RWPE2 (cell line): ENCODE results near the gene ARMC8.

Experiments used
- ATAC-seq: fragments of 200-7000 bp; cut with Tn5 transposase; 3 replicates; pipeline ENCODE4 v1.9.1; 2021; ENCODE audit warnings: low read depth
- DNase-seq: peaks from one replicate; pipeline ENCODE4 v3.0.0-alpha.2; 2020; ENCODE audit warnings: low spot score
- H3K27ac ChIP-seq: fragments of 450-650 bp; 2 replicates; pipeline ENCODE4 v1.5.1; 2017; ENCODE audit warnings: mild to moderate bottlenecking; ENCODE audit not compliant: poor library complexity, severe bottlenecking
- H3K27me3 ChIP-seq: fragments of 250-450 bp; sonication (Bioruptor Pico); 2 replicates; pipeline ENCODE4 v1.5.1; 2021; ENCODE audit warnings: mild to moderate bottlenecking, moderate library complexity; ENCODE audit not compliant: insufficient read depth, poor library complexity, severe bottlenecking
- H3K36me3 ChIP-seq: fragments of 250-450 bp; sonication (Bioruptor Pico); 2 replicates; pipeline ENCODE4 v1.5.1; 2020; ENCODE audit warnings: low read depth, mild to moderate bottlenecking, moderate library complexity
- H3K4me1 ChIP-seq: fragments of 250-450 bp; sonication (Bioruptor Pico); 2 replicates; pipeline ENCODE4 v1.5.1; 2021; ENCODE audit warnings: mild to moderate bottlenecking, moderate library complexity; ENCODE audit not compliant: insufficient read depth, poor library complexity, severe bottlenecking
- H3K4me3 ChIP-seq: fragments of 250-450 bp; sonication (Bioruptor Pico); 2 replicates; pipeline ENCODE4 v1.5.1; 2021; ENCODE audit warnings: mild to moderate bottlenecking, moderate library complexity; ENCODE audit not compliant: severe bottlenecking
- H3K9me3 ChIP-seq: fragments of 250-450 bp; sonication (Bioruptor Pico); 2 replicates; pipeline ENCODE4 v1.5.1; 2021; ENCODE audit warnings: mild to moderate bottlenecking, moderate library complexity; ENCODE audit not compliant: severe bottlenecking
- TF ChIP-seq, protein P1 (sequence below): fragments of 450-650 bp; IDR thresholded peaks from one replicate; pipeline ENCODE4 v1.5.1; 2017; ENCODE audit warnings: mild to moderate bottlenecking, moderate library complexity; ENCODE audit not compliant: poor library complexity, severe bottlenecking

The ARMC8 gene

DNA sequence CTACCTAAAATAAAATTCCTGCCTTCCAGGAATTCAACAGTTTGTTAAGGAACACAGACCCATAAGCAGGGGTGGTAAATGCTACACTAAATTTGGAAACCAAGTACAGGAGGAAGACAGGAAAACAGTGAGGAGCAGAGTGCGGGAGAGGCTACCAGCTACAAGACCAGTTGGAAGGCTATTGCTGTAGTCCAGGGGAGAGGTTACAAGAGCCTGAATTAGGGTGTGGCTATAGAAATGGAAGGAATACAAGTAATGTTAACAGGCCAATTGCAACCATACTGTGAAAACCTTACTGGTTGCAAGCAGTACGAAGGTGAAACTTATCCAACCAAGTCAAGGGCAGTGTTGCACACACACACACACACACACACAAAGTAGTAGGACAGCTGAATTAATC lies 880 bp upstream of the ARMC8 start:
- H3K27me3 ChIP-seq, result no peaks in the 10 kb centered on the region
- no peak overlapping the region for H3K27ac ChIP-seq
- H3K4me1 ChIP-seq, result peaks cover 12% of the 10 kb centered on the region
- H3K4me3 ChIP-seq, result peak overlapping the region; percentile 71
- DNase-seq (no peak), ATAC-seq (no peak)
- no peaks in the 10 kb centered on the region for H3K9me3 ChIP-seq
- TF ChIP-seq, protein P1, sequence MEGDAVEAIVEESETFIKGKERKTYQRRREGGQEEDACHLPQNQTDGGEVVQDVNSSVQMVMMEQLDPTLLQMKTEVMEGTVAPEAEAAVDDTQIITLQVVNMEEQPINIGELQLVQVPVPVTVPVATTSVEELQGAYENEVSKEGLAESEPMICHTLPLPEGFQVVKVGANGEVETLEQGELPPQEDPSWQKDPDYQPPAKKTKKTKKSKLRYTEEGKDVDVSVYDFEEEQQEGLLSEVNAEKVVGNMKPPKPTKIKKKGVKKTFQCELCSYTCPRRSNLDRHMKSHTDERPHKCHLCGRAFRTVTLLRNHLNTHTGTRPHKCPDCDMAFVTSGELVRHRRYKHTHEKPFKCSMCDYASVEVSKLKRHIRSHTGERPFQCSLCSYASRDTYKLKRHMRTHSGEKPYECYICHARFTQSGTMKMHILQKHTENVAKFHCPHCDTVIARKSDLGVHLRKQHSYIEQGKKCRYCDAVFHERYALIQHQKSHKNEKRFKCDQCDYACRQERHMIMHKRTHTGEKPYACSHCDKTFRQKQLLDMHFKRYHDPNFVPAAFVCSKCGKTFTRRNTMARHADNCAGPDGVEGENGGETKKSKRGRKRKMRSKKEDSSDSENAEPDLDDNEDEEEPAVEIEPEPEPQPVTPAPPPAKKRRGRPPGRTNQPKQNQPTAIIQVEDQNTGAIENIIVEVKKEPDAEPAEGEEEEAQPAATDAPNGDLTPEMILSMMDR, result no peak
- H3K36me3 ChIP-seq, result peaks cover 16% of the 10 kb centered on the region

DNA sequence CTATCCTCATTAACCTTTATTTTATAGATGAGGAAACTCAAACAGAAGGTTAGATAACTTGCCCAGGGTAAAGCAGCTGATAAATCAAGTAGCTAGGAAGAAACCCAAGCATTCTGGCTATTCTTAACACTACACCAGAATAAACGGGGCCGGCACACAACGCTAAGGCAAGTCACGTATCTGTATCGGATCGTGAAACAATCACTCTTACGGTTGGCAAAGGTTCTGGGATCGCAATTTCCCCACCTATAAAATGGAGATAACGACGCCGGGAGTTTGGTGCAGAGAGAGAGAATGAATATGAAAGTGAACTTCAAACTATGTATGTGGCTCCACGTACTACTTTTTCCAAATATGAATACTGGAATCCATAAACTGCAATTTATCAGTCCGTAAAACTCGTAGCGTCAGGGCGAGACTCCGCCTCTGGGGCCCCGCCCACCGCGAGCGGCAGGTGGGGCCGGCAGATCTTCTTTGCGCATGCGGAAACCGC lies 252 bp upstream of the ARMC8 start:
- ATAC-seq, result peak; percentile 79
- Histone ChIP-seq H3K27me3 (no peaks in the 10 kb centered on the region), H3K9me3 (no peaks in the 10 kb centered on the region), H3K4me3 (peak overlapping the region; percentile 71), H3K4me1 (peaks cover 12% of the 10 kb centered on the region), H3K36me3 (peaks cover 20% of the 10 kb centered on the region), H3K27ac (peak overlapping the region; percentile 90)
- TF ChIP-seq, protein P1, result no peak
- peak; percentile 84 for DNase-seq

DNA sequence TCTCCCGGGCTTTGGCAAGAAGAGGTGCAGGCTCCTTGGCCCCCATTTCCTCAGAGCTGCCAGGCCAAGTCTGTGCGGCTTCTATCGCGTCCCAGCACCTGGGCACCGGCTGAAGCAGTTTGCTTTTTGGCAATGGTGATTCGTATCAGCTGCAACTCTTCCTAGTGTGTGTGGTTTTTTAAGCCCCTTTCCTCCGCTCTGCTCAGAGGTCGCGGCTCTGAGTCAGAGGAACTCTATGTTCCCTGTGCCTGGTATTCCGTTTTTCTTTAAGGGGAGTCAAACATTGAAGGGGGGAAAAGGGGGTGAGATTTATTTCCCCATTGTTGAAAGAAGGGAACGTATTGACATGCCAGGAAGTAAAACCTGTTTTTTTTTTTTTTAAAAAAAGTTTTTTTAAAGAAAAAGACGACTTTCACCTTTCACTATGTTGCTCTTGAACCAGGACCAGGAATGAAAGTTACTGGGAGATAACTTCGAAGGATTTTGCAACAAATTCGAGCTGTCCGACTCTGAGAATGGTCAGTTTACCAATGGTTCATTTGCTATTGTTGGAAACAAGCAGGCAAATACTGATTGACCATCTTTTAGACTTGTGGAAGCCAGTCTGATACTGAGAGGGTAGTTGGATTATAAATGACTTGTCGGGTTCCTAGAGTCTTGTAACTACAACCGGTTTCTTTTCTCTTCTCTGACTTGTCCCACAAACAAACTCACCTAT lies 1.1 kb downstream of the ARMC8 start:
- Histone ChIP-seq H3K9me3 (no peaks in the 10 kb centered on the region), H3K36me3 (peaks cover 23% of the 10 kb centered on the region), H3K27me3 (no peaks in the 10 kb centered on the region), H3K4me1 (peaks cover 12% of the 10 kb centered on the region), H3K4me3 (peak overlapping the region; percentile 71), H3K27ac (peak overlapping the region; percentile 90)
- ATAC-seq, result peak; percentile 59
- no peak for DNase-seq
- TF ChIP-seq, protein P1, result no peak

DNA sequence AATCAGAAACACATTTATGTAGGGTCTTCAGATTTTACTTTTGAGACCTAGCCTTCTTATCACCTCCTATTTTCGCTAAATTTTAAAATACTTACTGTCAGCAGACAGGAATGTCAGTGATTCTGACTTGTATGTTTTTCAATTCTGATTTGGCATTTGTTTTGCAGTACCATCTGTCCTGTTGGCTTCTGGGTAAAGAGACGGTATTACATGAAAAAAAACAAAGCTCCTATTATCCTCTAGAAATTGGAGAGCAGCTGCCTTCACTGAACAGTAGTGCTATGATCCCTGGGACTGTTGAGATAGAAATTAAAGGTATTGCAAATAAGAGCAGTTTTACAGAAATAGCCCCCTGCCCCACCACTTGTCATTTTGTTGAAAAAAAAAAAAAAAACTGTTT lies 8.4 kb downstream of the ARMC8 start:
- Histone ChIP-seq H3K9me3 (no peaks in the 10 kb centered on the region), H3K4me1 (peaks cover 12% of the 10 kb centered on the region), H3K27ac (peak overlapping the region; percentile 73), H3K4me3 (no peak overlapping the region), H3K27me3 (no peaks in the 10 kb centered on the region), H3K36me3 (peaks cover 21% of the 10 kb centered on the region)
- ATAC-seq, result 0 out of 3 replicates have a peak, but pooled peaks have one; percentile 35
- TF ChIP-seq, protein P1, result no peak
- no peak for DNase-seq

DNA sequence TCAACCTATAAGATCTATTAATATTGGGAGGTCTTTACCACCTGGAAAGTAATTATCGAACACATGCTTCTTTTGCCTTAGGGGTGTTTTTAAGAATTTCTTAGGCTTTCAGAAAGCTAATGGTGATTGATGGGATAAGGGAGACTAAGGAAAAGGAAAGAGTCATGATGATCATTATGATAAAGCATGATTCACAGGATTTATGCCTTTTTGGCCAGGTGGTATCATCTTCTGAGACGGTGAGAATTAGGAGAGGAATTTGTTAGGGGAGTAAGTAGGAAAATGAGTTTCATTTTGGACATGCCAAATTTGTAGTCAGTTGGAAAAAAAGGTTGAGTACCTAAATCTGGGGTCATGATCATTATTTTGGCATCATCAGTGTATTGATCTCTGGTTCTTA lies 8.9 kb downstream of the ARMC8 start:
- Histone ChIP-seq H3K27ac (peak overlapping the region; percentile 73), H3K9me3 (no peaks in the 10 kb centered on the region), H3K27me3 (no peaks in the 10 kb centered on the region), H3K4me1 (peaks cover 12% of the 10 kb centered on the region), H3K36me3 (peaks cover 15% of the 10 kb centered on the region), H3K4me3 (no peak overlapping the region)
- ATAC-seq (peak; percentile 81), DNase-seq (no peak)
- TF ChIP-seq, protein P1, result no peak
